Mucosa of rectum (tissue), 2 donors: Measurements from ENCODE around the gene SYT15.

Source experiments
- H3K27ac ChIP-seq, 2 donors: one replicate each; pipeline ENCODE4 v1.7.0; 2013; ENCODE audit warnings: inconsistent platforms in 2 of 2, low read depth in 2 of 2, low read length in 2 of 2
- H3K27me3 ChIP-seq, 2 donors: one replicate each; pipeline ENCODE4 v1.7.0; 2013; ENCODE audit warnings: low read length in 2 of 2; ENCODE audit not compliant: control insufficient read depth in 2 of 2, insufficient read depth in 2 of 2
- H3K36me3 ChIP-seq, 2 donors: one replicate each; pipeline ENCODE4 v1.7.0; 2013; ENCODE audit warnings: low read length in 2 of 2; ENCODE audit not compliant: control insufficient read depth in 2 of 2, insufficient read depth in 2 of 2
- H3K4me1 ChIP-seq, 2 donors: one replicate each; pipeline ENCODE4 v1.7.0; 2013; ENCODE audit warnings: low read length in 2 of 2, mild to moderate bottlenecking in 1 of 2; ENCODE audit not compliant: control insufficient read depth in 2 of 2, insufficient read depth in 2 of 2
- H3K4me3 ChIP-seq, 2 donors: one replicate each; pipeline ENCODE4 v1.7.0; 2013; ENCODE audit warnings: low read length in 2 of 2
- H3K9ac ChIP-seq, 2 donors: one replicate each; pipeline ENCODE4 v1.7.0; 2013; ENCODE audit warnings: low read length in 2 of 2, low read depth in 1 of 2, mild to moderate bottlenecking in 1 of 2
- H3K9me3 ChIP-seq, 2 donors: one replicate each; pipeline ENCODE4 v1.7.0; 2013; ENCODE audit warnings: low read length in 2 of 2; ENCODE audit not compliant: control insufficient read depth in 2 of 2
- donor health status: healthy.
- donor health status: Normal muscosa, but diverticular disease.

The SYT15 gene

GRCh38 chr10:46551701-46552525 is 27.0 kb upstream of the SYT15 start:
- Histone ChIP-seq H3K36me3 (peaks cover 0 to 11% of the 10 kb centered on the region in 2 donors), H3K4me3 (no peak overlapping the region), H3K9ac (no peak overlapping the region), H3K9me3 (no peaks in the 10 kb centered on the region), H3K4me1 (peaks cover 0 to 26% of the 10 kb centered on the region in 2 donors), H3K27me3 (no peaks in the 10 kb centered on the region), H3K27ac (no peak overlapping the region)

GRCh38 chr10:46552526-46553237 is 26.2 kb upstream of the SYT15 start:
- H3K9ac ChIP-seq: no peak overlapping the region
- peaks cover 0 to under 1% of the 10 kb centered on the region in 2 donors for H3K27me3 ChIP-seq
- H3K4me1 ChIP-seq: peaks cover 0 to 26% of the 10 kb centered on the region in 2 donors

GRCh38 chr10:46553238-46554049 is 25.5 kb upstream of the SYT15 start:
- Histone ChIP-seq H3K4me3 (peak overlapping the region in 1 of 2 donors; percentile 18), H3K27ac (no peak overlapping the region), H3K36me3 (peaks cover 0 to 11% of the 10 kb centered on the region in 2 donors), H3K9me3 (no peaks in the 10 kb centered on the region), H3K9ac (no peak overlapping the region), H3K4me1 (peaks cover 0 to 30% of the 10 kb centered on the region in 2 donors), H3K27me3 (peaks cover 0 to 2% of the 10 kb centered on the region in 2 donors)

More at GRCh38 chr10:46552526-46553237, 26.2 kb upstream of the SYT15 start:
- peaks cover 0 to 11% of the 10 kb centered on the region in 2 donors for H3K36me3 ChIP-seq
- no peaks in the 10 kb centered on the region for H3K9me3 ChIP-seq
- peak overlapping the region in 1 of 2 donors; percentile 18 for H3K4me3 ChIP-seq
- no peak overlapping the region for H3K27ac ChIP-seq

GRCh38 chr10:46554166-46554781 is 24.7 kb upstream of the SYT15 start:
- no peak overlapping the region for H3K4me3 ChIP-seq
- H3K27ac ChIP-seq: no peak overlapping the region
- peaks cover 0 to 2% of the 10 kb centered on the region in 2 donors for H3K27me3 ChIP-seq
- H3K9me3 ChIP-seq: no peaks in the 10 kb centered on the region
- peaks cover 0 to 11% of the 10 kb centered on the region in 2 donors for H3K36me3 ChIP-seq
- peaks cover 0 to 35% of the 10 kb centered on the region in 2 donors for H3K4me1 ChIP-seq
- H3K9ac ChIP-seq: no peak overlapping the region

GRCh38 chr10:46555366-46555712 is 23.6 kb upstream of the SYT15 start:
- peaks cover 0 to 2% of the 10 kb centered on the region in 2 donors for H3K27me3 ChIP-seq
- H3K4me3 ChIP-seq: peak overlapping the region; percentile 64 to 76
- peaks cover 0 to 35% of the 10 kb centered on the region in 2 donors for H3K4me1 ChIP-seq
- peaks cover 0 to 7% of the 10 kb centered on the region in 2 donors for H3K36me3 ChIP-seq
- no peaks in the 10 kb centered on the region for H3K9me3 ChIP-seq
- H3K27ac ChIP-seq: no peak overlapping the region
- H3K9ac ChIP-seq: peak overlapping the region in 1 of 2 donors; percentile 85

GRCh38 chr10:46555713-46556514 is 23.0 kb upstream of the SYT15 start:
- peak overlapping the region; percentile 40 to 61 for H3K27ac ChIP-seq

GRCh38 chr10:46556515-46557318 is 22.2 kb upstream of the SYT15 start, which contains the start of gene GPRIN2:
TSS of gene GPRIN2 (minus strand) at chr10:46556658. CDS start at chr10:46550736, 5,922 bp downstream.
- Histone ChIP-seq H3K4me3 (peak within 1 kb of the TSS; percentile 64 to 76), H3K9me3 (no peaks in the 10 kb centered on the region), H3K27ac (peak within 1 kb of the TSS; percentile 40 to 61), H3K4me1 (peaks cover 0 to 35% of the 10 kb centered on the region in 2 donors), H3K9ac (peak within 1 kb of the TSS in 1 of 2 donors; percentile 85), H3K27me3 (peaks cover 0 to 2% of the 10 kb centered on the region in 2 donors), H3K36me3 (no peaks in the 10 kb centered on the region)

More at GRCh38 chr10:46555713-46556514, 23.0 kb upstream of the SYT15 start:
- Histone ChIP-seq H3K27me3 (peaks cover 0 to 2% of the 10 kb centered on the region in 2 donors), H3K4me1 (peaks cover 0 to 35% of the 10 kb centered on the region in 2 donors), H3K36me3 (peaks cover 0 to 4% of the 10 kb centered on the region in 2 donors), H3K9me3 (no peaks in the 10 kb centered on the region), H3K9ac (peak overlapping the region in 1 of 2 donors; percentile 85), H3K4me3 (peak overlapping the region; percentile 64 to 76)

- no peaks in the 10 kb centered on the region for H3K9me3 ChIP-seq
- no peak overlapping the region for H3K4me3 ChIP-seq
- no peaks in the 10 kb centered on the region for H3K36me3 ChIP-seq
- H3K4me1 ChIP-seq: peaks cover 0 to 27% of the 10 kb centered on the region in 2 donors
- H3K27ac ChIP-seq: no peak overlapping the region
- H3K27me3 ChIP-seq: peaks cover 0 to 2% of the 10 kb centered on the region in 2 donors
- no peak overlapping the region for H3K9ac ChIP-seq
Observed at GRCh38 chr10:46557319-46558121, 21.4 kb upstream of the SYT15 start.
